Cardiac septum (tissue), 1 donor: ENCODE measurements around the gene DDX19B. TPM values are rescaled to one million over a fixed set of nuclear protein-coding genes. Genes with fewer than 3 reads are reported as not detected.
"Not testable (repeated sequence)": the region's sequence is repeated elsewhere in the genome, so short reads cannot be mapped to it uniquely, and the experiment has no call there.

ENCODE experiments used
- DNase-seq: peaks from one replicate; pipeline ENCODE4 v3.0.0-alpha.2; 2020; ENCODE audit warnings: low spot score
- intact Hi-C: fragments of 100-400 bp; cut with DNase I; formaldehyde crosslinking; loops from one replicate; pipeline ENCODE4 v1.14.0; 2022
- total RNA-seq: library from RNA; stranded (reverse); fragmentation: NEBNext Ultra II Directional; extraction: Animal tissue kit (Norgen Biotek cat#: 25700); gene quantifications from one replicate; pipeline ENCODE4 v1.2.1, GENCODE V29; 2021
- donor health status: DM: no; HTN: no; CAD: no.

Gene DDX19B
- total RNA-seq, 1 donor from 2014 or later: 13.7 TPM

- DNase-seq: not testable (repeated sequence)
- intact Hi-C loops: loop anchor here (10.0 kb wide), 1 partner anchor 322 kb away; no protein-coding TSS in a partner anchor
Observed at GRCh38 chr16:70332728-70333127, 33.7 kb downstream of the DDX19B start.

DNA sequence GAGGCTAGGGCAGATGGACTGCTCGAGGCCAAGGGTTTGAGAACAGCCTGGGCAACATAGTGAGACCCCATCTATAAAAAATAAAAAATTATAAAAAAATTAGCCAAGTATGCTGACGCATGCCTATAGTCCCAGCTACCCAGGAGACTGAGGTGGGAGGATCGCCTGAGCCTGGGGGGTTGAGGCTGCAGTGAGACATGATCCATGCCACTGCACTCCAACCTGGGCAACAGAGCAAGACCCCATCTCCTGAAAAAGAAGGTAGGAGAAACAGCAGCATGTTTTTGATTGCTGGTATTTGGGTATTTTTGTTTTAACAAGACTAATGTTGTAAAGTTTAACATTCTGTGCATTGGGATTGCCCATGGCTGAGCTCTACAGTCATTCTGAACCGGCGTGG lies 38.8 kb downstream of the DDX19B start:
- intact Hi-C loops: loop anchor here (10.0 kb wide), 1 partner anchor 317 kb away; no protein-coding TSS in a partner anchor
- DNase-seq: no peak

GRCh38 chr16:70341600-70341999 lies 42.6 kb downstream of the DDX19B start:
- DNase-seq: no peak
- intact Hi-C loops: no loop called here

GRCh38 chr16:70342016-70342415 lies 43.0 kb downstream of the DDX19B start:
- intact Hi-C loops: no loop called here
- DNase-seq: no peak

GRCh38 chr16:70345840-70346239 lies 46.9 kb downstream of the DDX19B start:
- DNase-seq: no peak
- intact Hi-C loops: loop anchor here (2.0 kb wide), 1 partner anchor 47 kb away; the partner anchor contains the start of gene DDX19B

- intact Hi-C loops: no loop called here
Observed at GRCh38 chr16:70348991-70349390, 50.0 kb downstream of the DDX19B start.

GRCh38 chr16:70349783-70350182 lies 50.8 kb downstream of the DDX19B start:
- no peak for DNase-seq
- intact Hi-C loops: no loop called here

More at GRCh38 chr16:70348991-70349390, 50.0 kb downstream of the DDX19B start:
- DNase-seq: no peak

GRCh38 chr16:70359552-70359951 lies 60.6 kb downstream of the DDX19B start:
- intact Hi-C loops: no loop called here
- no peak for DNase-seq

DNA sequence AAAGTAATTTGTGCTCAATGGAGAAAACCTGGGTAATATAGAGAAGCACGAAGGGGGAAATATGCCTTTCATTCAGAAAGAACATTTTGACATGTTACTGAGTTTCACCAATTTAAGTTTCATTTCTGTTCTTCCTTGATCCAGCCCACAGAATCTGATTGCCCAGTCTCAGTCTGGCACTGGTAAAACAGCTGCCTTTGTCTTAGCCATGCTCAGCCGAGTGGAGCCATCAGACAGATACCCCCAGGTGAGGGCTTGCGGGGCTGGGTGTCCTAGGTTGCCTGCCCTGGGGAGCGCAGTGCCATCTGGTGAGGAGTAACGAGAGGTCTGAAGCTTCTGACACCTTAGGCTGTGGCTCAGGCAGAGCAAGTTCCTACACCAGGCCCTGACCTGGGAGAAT lies 65.4 kb downstream of the DDX19B start:
- intact Hi-C loops: no loop called here
- no peak for DNase-seq

DNA sequence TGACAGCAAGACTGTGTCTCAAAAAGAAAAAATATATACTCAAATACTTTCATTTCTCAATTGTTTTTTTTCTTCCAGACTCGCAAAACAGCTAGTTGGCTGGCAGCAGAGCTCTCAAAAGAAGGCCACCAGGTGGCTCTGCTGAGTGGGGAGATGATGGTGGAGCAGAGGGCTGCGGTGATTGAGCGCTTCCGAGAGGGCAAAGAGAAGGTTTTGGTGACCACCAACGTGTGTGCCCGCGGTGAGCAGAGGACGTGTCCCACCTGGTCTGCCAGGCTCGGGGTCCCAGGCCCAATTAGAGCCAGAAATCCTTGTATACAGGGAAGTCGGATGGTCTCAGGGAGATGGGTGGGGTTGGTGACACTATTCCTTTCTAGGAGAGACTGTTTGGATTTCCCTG lies 71.2 kb downstream of the DDX19B start:
- intact Hi-C loops: loop anchor here (10.0 kb wide), 1 partner anchor 285 kb away; no protein-coding TSS in a partner anchor
- DNase-seq: not testable (repeated sequence)

- intact Hi-C loops: loop anchor here (10.0 kb wide), 1 partner anchor 284 kb away; no protein-coding TSS in a partner anchor
- DNase-seq: no peak
Observed at GRCh38 chr16:70370924-70371323, 71.9 kb downstream of the DDX19B start.

- intact Hi-C loops: loop anchor here (10.0 kb wide), 1 partner anchor 282 kb away; no protein-coding TSS in a partner anchor
- no peak for DNase-seq
Observed at GRCh38 chr16:70372921-70373728, 74.1 kb downstream of the DDX19B start.

GRCh38 chr16:70374213-70374612 lies 75.2 kb downstream of the DDX19B start:
- intact Hi-C loops: loop anchor here (10.0 kb wide), 1 partner anchor 281 kb away; no protein-coding TSS in a partner anchor
- no peak for DNase-seq

GRCh38 chr16:70375636-70376611 lies 76.9 kb downstream of the DDX19B start:
- DNase-seq: no peak
- intact Hi-C loops: loop anchor here (5.0 to 10.0 kb wide), 2 partner anchors 101 to 279 kb away; no protein-coding TSS in a partner anchor

DNA sequence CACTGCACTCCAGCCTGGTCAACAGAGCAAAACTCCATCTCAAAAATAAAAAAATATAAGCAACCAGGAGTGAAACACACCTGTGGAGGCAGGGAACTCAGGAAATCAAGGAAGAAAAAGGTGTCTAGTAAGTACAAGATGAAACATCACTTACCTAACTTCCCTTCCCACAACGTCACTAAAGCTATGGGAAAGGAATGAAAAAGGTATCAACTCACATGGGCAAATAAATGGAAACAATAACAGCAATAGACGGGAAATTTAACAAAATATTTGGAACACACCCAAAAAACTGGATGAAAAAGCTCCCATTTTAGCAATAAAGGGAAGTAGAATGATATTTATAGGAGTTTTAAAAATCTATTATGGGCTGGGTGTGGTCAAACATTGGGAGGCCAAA lies 78.8 kb downstream of the DDX19B start:
- no peak for DNase-seq
- intact Hi-C loops: loop anchor here (5.0 to 10.0 kb wide), 2 partner anchors 100 to 277 kb away; no protein-coding TSS in a partner anchor

DNA sequence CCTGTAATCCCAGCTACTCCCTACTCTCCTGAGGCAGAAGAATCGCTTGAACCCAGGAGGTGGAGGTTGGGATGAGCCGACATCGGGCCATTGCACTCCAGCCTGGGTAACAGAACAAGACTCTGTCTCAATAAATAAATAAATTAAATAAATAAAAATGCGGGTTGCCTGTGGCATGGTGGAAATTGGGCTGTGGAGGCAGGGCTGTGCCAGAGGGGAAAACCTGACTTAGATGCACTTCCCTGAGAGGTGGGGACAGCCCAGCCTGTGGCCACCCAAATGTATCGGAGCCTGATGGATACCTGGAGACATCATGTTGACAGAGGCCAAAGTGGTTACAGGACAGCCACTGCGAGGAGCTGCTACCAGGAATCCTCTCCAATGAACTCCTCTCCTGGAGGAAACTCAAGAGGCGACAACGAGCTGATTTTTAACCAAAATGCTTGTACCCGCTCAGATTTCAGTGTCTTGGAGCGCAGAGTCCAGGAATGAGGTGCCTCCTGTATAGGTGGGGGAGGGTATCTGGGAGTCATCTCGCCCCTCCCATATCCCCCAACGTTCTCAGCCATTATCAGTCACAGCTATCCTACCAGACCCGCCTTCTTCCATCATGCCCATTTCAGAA lies 80.0 kb downstream of the DDX19B start:
- intact Hi-C loops: loop anchor here (5.0 to 10.0 kb wide), 2 partner anchors 98 to 276 kb away; no protein-coding TSS in a partner anchor
- DNase-seq: no peak

- no peak for DNase-seq
- intact Hi-C loops: loop anchor here (5.0 kb wide), 1 partner anchor 52 kb away; no protein-coding TSS in a partner anchor
Observed at GRCh38 chr16:70380248-70380918, 81.4 kb downstream of the DDX19B start.

DNA sequence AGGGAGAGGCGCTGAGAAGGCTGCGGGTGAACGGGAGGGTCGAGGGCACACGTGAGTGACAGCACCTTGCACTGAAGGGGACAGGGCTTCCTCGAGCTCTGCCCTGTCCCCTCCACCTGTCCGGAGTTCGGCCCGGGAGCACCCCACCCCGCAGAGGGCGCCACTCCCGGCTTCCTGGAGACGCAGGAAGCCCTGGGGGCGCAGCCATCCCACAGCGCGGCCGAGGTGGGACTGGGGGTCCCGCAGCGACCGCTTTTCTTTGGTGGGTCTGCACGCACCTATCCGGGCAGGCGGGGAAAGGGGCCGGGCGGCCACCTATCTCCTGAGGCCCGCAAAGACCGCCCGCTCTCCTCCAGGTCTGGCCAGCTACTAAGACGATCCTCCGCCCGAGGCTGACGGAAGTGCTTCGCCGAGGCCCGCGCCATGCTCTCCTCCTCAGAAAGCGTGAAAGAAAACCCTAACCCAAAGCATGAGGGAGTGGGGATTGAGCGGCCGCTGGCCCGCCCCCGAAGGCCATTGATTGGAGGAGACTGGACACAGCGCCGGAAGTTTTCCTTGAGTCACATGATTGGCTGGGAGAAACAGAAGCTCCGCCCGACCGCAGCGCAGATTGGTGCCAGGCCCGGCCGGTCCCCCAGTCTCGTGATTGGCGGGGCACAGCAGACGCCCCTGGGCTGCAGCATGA lies 82.1 kb downstream of the DDX19B start:
- peak; percentile 97 for DNase-seq
- intact Hi-C loops: loop anchor here (5.0 kb wide), 1 partner anchor 51 kb away; no protein-coding TSS in a partner anchor
